Endodermal cell (in vitro differentiated cells): ENCODE data around the gene PHKG2. TPM values are rescaled to one million over a fixed set of nuclear protein-coding genes. Genes with fewer than 3 reads are reported as not detected.

ENCODE experiments used
- DNase-seq: peaks from one replicate; pipeline ENCODE4 v3.0.0-alpha.2; 2017
- H3K27ac ChIP-seq: 2 replicates; pipeline ENCODE4 v1.5.1; 2013; ENCODE audit warnings: mild to moderate bottlenecking, low read depth, low read length, moderate library complexity
- H3K27me3 ChIP-seq: 2 replicates; pipeline ENCODE4 v1.6.1; 2013; ENCODE audit warnings: mild to moderate bottlenecking, low read length, moderate library complexity; ENCODE audit not compliant: insufficient read depth, control insufficient read depth, poor library complexity, severe bottlenecking
- H3K36me3 ChIP-seq: 2 replicates; pipeline ENCODE4 v1.7.0; 2013; ENCODE audit warnings: mild to moderate bottlenecking, low read length, moderate library complexity; ENCODE audit not compliant: control insufficient read depth, insufficient read depth
- H3K4me1 ChIP-seq: one replicate; pipeline ENCODE4 v1.7.0; 2013; ENCODE audit warnings: low read length; ENCODE audit not compliant: control insufficient read depth, insufficient read depth
- H3K4me3 ChIP-seq: 2 replicates; pipeline ENCODE4 v1.5.1; 2013; ENCODE audit warnings: mild to moderate bottlenecking, low read length, moderate library complexity
- H3K9ac ChIP-seq: 2 replicates; pipeline ENCODE4 v1.6.1; 2013; ENCODE audit warnings: mild to moderate bottlenecking, low read length, moderate library complexity; ENCODE audit not compliant: poor library complexity, severe bottlenecking; ENCODE audit errors: extremely low read depth
- H3K9me3 ChIP-seq: 2 replicates; pipeline ENCODE4 v1.6.1; 2013; ENCODE audit warnings: mild to moderate bottlenecking, low read length, moderate library complexity; ENCODE audit not compliant: control insufficient read depth
- H3K27ac Mint-ChIP-seq: 2 replicates; pipeline ENCODE4 v1.8.0; 2020; ENCODE audit warnings: mixed read lengths
- H3K27me3 Mint-ChIP-seq: 2 replicates; pipeline ENCODE4 v1.8.0; 2021; ENCODE audit warnings: mild to moderate bottlenecking, mixed read lengths; ENCODE audit not compliant: insufficient read depth
- H3K36me3 Mint-ChIP-seq: 2 replicates; pipeline ENCODE4 v1.8.0; 2020; ENCODE audit warnings: low read depth, mixed read lengths
- H3K4me1 Mint-ChIP-seq: 2 replicates; pipeline ENCODE4 v1.8.0; 2020; ENCODE audit warnings: mixed read lengths
- H3K4me3 Mint-ChIP-seq: 2 replicates; pipeline ENCODE4 v1.8.0; 2020; ENCODE audit warnings: mild to moderate bottlenecking, moderate library complexity, mixed read lengths
- H3K9me3 Mint-ChIP-seq: 2 replicates; pipeline ENCODE4 v1.8.0; 2020; ENCODE audit warnings: mild to moderate bottlenecking, mixed read lengths
- WGBS, 2 experiments: methylation state at CpG; one replicate each; pipeline versions ENCODE4 v1.1.5 to v1.1.7; 2013; ENCODE audit warnings: missing lambda C conversion rate in 2 of 2, mixed read lengths in 1 of 2; ENCODE audit not compliant: insufficient coverage in 1 of 2, insufficient read length in 1 of 2; 5-methylcytosine and 5-hydroxymethylcytosine counted together
- total RNA-seq, 2 donors: library from RNA; stranded (reverse); fragmentation: NEBNext Ultra II Directional in 1 of 2; extraction: Animal tissue kit (Norgen Biotek cat#: 25700) in 1 of 2; gene quantifications; 2 replicates in 1 of 2; 3 replicates in 1 of 2; pipeline ENCODE4 v1.2.1, GENCODE V29; 2021
- TF ChIP-seq, protein P1 (sequence below): fragments of 200-600 bp; sonication (generic); conservative IDR thresholded peaks from 2 replicates; pipeline ENCODE4 v1.5.0; 2021; ENCODE audit warnings: antibody characterized with exemption, mild to moderate bottlenecking

The PHKG2 gene
- total RNA-seq, 2 donors from 2014 or later: 49.8 to 54.8 TPM

- peaks cover 48% of the 10 kb centered on the region for H3K36me3 Mint-ChIP-seq
- H3K4me3 Mint-ChIP-seq: no peak overlapping the region
- no peaks in the 10 kb centered on the region for H3K9me3 Mint-ChIP-seq
- H3K36me3 ChIP-seq: peaks cover 82% of the 10 kb centered on the region
- no peaks in the 10 kb centered on the region for H3K27me3 ChIP-seq
- H3K27me3 Mint-ChIP-seq: no peaks in the 10 kb centered on the region
- H3K27ac Mint-ChIP-seq: no peak overlapping the region
- TF ChIP-seq, protein P1, sequence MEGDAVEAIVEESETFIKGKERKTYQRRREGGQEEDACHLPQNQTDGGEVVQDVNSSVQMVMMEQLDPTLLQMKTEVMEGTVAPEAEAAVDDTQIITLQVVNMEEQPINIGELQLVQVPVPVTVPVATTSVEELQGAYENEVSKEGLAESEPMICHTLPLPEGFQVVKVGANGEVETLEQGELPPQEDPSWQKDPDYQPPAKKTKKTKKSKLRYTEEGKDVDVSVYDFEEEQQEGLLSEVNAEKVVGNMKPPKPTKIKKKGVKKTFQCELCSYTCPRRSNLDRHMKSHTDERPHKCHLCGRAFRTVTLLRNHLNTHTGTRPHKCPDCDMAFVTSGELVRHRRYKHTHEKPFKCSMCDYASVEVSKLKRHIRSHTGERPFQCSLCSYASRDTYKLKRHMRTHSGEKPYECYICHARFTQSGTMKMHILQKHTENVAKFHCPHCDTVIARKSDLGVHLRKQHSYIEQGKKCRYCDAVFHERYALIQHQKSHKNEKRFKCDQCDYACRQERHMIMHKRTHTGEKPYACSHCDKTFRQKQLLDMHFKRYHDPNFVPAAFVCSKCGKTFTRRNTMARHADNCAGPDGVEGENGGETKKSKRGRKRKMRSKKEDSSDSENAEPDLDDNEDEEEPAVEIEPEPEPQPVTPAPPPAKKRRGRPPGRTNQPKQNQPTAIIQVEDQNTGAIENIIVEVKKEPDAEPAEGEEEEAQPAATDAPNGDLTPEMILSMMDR: no peak
- H3K27ac ChIP-seq: no peak overlapping the region
- H3K9ac ChIP-seq: no peak overlapping the region
- H3K4me3 ChIP-seq: no peak overlapping the region
- no peaks in the 10 kb centered on the region for H3K4me1 ChIP-seq
- WGBS, 2 experiments: 96% methylated on average over 5 to 13 of the region's 13 CpGs
- DNase-seq: no peak
- peaks cover 6% of the 10 kb centered on the region for H3K4me1 Mint-ChIP-seq
- no peaks in the 10 kb centered on the region for H3K9me3 ChIP-seq
These were observed 8.5 kb downstream of the PHKG2 start for GRCh38 chr16:30756781-30757100.

GRCh38 chr16:30757316-30757715, 9.1 kb downstream of the PHKG2 start:
- H3K27me3 Mint-ChIP-seq: no peaks in the 10 kb centered on the region
- no peak for DNase-seq
- H3K4me3 Mint-ChIP-seq: no peak overlapping the region
- H3K4me1 ChIP-seq: no peaks in the 10 kb centered on the region
- WGBS, 2 experiments: 92 to 93% methylated on average over 7 of the region's 7 CpGs
- no peak overlapping the region for H3K27ac ChIP-seq
- peaks cover 47% of the 10 kb centered on the region for H3K36me3 Mint-ChIP-seq
- no peaks in the 10 kb centered on the region for H3K9me3 Mint-ChIP-seq
- H3K36me3 ChIP-seq: peaks cover 79% of the 10 kb centered on the region
- H3K9ac ChIP-seq: no peak overlapping the region
- H3K4me1 Mint-ChIP-seq: peaks cover 6% of the 10 kb centered on the region
- no peaks in the 10 kb centered on the region for H3K27me3 ChIP-seq
- no peak overlapping the region for H3K27ac Mint-ChIP-seq
- TF ChIP-seq, protein P1: no peak
- H3K9me3 ChIP-seq: no peaks in the 10 kb centered on the region
- no peak overlapping the region for H3K4me3 ChIP-seq

GRCh38 chr16:30758988-30759491, 10.8 kb downstream of the PHKG2 start:
- H3K9ac ChIP-seq: no peak overlapping the region
- H3K9me3 Mint-ChIP-seq: no peaks in the 10 kb centered on the region
- H3K4me3 Mint-ChIP-seq: no peak overlapping the region
- DNase-seq: no peak
- H3K27ac Mint-ChIP-seq: no peak overlapping the region
- H3K27ac ChIP-seq: no peak overlapping the region
- no peaks in the 10 kb centered on the region for H3K27me3 ChIP-seq
- H3K4me1 ChIP-seq: peaks cover 8% of the 10 kb centered on the region
- H3K36me3 Mint-ChIP-seq: peaks cover 53% of the 10 kb centered on the region
- WGBS, 2 experiments: 93 to 95% methylated on average over 9 to 10 of the region's 10 CpGs
- no peaks in the 10 kb centered on the region for H3K27me3 Mint-ChIP-seq
- H3K4me1 Mint-ChIP-seq: peaks cover 13% of the 10 kb centered on the region
- no peak overlapping the region for H3K4me3 ChIP-seq
- TF ChIP-seq, protein P1: no peak
- no peaks in the 10 kb centered on the region for H3K9me3 ChIP-seq
- H3K36me3 ChIP-seq: peaks cover 73% of the 10 kb centered on the region
